HG03558 (cell line): ENCODE data around the gene CNTN4.

Experiments
- ATAC-seq: cut with Tn5 transposase; IDR thresholded peaks from one replicate; pipeline ENCODE4 v1.9.1; 2021; ENCODE audit warnings: moderate number of reproducible peaks; ENCODE audit not compliant: unreplicated experiment; ENCODE audit errors: extremely low read depth

CNTN4 gene

GRCh38 chr3:2375376-2375775 lies 276.7 kb downstream of the CNTN4 start:
- ATAC-seq: no peak

DNA sequence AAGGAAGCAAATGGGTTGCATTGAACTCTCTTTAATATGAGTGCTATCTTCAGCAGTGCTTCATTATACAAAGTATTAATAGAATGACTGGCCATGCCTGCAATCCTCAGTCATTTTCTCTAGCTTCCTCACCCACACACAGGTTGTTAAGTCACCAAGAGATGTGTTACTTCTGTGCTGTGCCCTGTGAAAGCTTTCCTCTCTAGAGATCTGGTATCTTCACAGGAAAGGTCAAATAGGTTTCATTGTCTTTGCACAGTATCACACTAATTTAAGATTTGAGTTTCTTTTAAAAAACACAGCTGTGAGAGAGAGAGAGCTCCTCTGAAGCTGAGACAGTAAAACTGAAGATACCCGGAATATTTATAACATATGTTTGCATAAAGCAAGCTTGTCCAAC lies 278.6 kb downstream of the CNTN4 start:
- ATAC-seq: no peak

- no peak for ATAC-seq
Measured at GRCh38 chr3:2390926-2391532, 292.4 kb downstream of the CNTN4 start.

GRCh38 chr3:2391896-2392295 lies 293.2 kb downstream of the CNTN4 start:
- no peak for ATAC-seq

GRCh38 chr3:2392981-2393380 lies 294.3 kb downstream of the CNTN4 start:
- ATAC-seq: no peak

GRCh38 chr3:2415083-2415482 lies 316.4 kb downstream of the CNTN4 start:
- no peak for ATAC-seq

DNA sequence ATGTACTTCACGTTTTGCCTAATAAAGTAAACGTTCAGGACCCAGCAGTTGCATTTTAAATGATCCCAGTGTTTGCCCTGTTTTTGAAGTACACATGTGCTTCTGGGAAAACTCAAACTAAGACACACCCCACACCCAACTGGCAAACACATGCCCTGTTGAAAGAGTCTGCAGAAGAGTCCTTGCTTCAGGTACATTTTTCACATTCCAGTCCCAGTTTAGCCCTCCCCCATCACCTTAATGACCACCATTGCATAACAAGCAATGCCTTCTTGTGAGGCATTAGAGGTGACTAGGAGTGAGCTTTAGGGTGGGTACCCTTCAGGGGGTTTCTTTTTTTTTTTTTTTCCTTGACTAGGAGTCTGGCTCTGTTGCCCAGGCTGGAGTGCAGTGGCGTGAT lies 322.3 kb downstream of the CNTN4 start:
- no peak for ATAC-seq

GRCh38 chr3:2423143-2423542 lies 324.5 kb downstream of the CNTN4 start:
- ATAC-seq: no peak

DNA sequence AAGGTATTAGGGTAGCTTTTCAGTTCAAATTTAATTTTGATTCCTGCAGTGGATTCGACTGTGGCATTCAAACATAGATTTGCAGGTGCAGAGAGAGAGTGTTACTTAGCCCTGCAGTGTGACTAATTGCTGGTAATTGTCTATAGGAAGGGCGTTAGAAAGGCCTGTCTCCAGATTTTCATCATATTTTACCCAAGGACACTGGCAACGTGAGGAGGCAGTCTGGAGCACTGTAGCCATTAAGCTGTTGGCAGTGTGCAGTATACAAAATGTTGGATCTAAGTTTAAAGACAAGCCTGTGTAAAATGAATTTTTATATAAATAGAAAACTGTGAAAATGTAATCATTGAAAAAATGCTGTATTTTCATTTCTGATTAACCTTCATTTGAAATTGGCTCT lies 342.9 kb downstream of the CNTN4 start:
- no peak for ATAC-seq

GRCh38 chr3:2446146-2446545 lies 347.5 kb downstream of the CNTN4 start:
- no peak for ATAC-seq

- ATAC-seq: no peak
Measured at GRCh38 chr3:2452249-2452648, 353.6 kb downstream of the CNTN4 start.

GRCh38 chr3:2454865-2455264 lies 356.2 kb downstream of the CNTN4 start:
- no peak for ATAC-seq

DNA sequence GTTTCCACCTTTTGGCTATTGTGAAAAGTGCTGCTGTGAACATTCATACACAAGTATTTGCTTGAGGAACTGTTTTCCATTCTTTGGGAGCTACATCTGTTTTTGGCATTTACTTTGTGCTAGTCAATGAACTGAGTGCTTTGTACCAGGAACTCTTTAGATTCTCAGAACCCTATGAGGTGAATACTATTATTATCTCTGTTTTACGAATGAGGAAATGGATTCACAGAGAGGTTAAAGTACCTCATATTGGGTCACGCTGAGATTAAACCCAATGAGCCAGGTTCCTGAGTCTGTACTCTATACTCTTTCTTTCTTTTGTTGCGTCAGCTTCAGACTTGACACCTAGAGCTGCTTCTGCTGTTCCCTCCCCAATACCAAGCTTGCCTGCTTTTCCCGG lies 358.1 kb downstream of the CNTN4 start:
- no peak for ATAC-seq

- ATAC-seq: no peak
Measured at GRCh38 chr3:2458816-2459215, 360.1 kb downstream of the CNTN4 start.

GRCh38 chr3:2465842-2466241 lies 367.2 kb downstream of the CNTN4 start:
- ATAC-seq: no peak

DNA sequence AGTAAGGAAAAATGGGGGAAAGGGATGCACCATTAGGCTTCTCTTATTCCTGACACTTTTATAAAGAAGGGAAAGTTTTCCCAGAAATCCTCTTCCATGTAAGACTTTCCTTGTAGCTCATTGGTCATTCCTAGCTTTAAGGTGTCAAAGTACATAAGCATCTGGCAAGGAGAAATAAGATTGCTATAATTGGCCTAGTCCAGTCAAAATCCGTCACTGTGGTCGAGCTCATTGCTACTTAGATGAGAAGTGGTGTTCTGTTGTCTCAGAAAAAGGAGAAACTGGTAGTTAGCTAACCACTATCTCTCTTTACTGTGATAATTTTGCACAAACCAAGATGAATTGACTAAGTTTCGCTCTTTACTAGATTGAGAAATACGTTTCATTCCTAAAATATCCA lies 370.1 kb downstream of the CNTN4 start:
- no peak for ATAC-seq

DNA sequence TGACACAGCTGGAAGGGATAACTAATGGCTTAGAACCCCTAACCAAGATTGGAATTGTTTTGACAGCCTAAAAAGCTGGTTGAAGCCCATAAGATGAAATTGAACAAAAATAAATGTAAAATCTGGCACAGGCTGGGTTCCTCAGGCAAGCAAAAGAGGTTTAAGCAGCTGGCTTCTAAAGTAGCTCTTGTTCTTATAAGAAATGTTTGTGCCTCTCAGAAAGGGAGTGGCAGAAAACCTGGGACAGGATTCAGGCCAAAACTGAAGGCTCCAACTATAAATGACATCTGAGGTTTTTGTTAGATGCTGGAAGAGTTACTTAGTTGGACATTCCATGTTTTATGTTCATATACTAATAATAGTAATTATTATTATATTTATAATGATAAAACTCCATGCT lies 378.3 kb downstream of the CNTN4 start:
- ATAC-seq: no peak

DNA sequence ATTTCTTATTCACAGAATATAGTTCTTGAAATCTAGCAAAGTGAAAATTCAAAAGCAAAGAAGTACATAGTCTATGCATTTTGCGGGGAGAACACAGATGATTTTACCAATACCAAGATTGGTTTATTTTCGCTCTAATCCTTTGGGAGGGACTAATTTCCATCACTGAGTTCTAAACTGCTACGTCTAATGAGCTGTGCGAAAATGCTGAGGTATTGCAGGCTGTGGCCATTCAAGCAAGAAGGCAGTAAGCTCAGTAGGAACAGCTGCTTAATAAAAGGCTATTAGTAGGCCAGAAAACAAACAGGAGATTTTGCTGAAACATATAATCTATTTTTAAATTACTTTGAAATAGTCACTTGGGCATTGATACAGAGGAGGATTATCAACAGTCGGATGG lies 379.0 kb downstream of the CNTN4 start:
- ATAC-seq: no peak

DNA sequence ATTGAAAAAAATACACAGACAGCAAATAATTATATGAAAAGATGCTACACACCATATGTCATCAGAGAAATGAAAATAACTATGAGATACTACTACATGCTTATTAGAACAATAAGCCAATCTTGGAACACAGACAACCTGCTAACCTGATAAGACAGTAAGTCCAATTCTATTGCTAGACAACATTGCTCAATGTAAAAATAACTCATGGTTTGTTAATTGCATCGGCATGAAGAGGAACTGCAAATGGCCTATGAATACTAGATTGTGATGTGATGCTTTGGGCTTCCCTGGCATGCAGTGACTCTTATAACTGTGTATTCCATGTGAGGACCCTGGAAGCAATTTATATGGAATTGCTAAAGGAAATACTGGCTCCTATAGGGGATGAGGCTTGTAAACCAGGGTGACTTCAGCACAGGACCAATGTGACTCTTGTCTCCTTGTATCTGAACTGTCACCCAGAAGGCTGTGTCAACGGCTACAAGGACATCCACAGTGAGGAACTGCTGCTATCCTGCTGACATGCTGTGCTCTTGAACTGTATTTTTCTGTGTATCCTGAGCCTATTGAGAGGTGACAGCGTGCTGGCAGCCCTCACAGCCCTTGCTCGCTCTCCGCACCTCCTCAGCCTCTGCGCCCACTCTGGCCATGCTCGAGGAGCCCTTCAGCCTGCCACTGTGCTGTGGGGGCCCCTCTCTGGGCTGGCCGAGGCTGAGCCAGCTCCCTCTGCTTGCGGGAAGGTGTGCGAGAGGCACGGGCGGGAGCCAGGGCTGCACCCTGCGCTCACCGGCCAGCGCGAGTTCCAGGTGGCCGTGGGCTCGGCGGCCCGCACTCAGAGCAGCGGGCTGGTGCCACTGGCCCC lies 385.7 kb downstream of the CNTN4 start:
- ATAC-seq: no peak

DNA sequence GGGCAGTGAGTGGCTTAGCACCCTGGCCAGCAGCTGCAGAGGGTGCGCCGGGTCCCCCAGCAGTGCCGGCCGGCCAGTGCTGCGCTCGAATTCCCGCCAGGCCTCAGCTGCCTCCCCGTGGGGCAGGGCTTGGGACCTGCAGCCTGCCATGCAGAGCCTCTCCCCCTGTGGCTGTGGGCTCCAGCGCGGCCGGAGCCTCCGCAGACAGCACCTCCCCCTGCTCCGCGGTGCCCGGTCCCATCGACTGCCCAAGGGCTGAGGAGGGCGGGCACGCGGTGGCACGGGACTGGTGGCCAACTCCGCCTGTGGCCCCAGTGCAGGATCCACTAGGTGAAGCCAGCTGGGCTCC lies 386.3 kb downstream of the CNTN4 start:
- ATAC-seq: no peak

- ATAC-seq: no peak
Measured at GRCh38 chr3:2495746-2496145, 397.1 kb downstream of the CNTN4 start.

- ATAC-seq: no peak
Measured at GRCh38 chr3:2504912-2505311, 406.2 kb downstream of the CNTN4 start.
